ENCODE results near the gene DUS3L.

The DUS3L gene

DNA sequence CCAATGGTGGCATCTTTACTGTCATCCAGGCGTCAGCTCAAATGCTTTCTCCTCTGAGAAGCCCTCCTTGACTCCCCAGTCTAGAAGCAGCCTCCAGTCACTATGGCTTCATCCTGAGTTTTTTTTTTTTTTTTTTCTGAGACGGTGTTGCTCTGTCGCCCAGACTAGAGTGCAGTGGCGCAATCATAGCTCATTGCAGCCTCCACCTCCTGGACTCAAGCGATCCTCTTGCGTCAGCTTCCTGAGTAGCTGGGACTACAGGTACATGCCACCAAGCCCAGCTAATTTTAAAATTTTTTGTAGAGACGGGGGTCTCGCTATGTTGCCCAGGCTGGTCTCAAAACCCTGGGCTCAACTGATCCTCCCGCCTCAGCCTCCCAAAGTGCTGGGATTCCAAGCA is 18.1 kb upstream of the DUS3L start:
- TF ChIP-seq, protein P1, sequence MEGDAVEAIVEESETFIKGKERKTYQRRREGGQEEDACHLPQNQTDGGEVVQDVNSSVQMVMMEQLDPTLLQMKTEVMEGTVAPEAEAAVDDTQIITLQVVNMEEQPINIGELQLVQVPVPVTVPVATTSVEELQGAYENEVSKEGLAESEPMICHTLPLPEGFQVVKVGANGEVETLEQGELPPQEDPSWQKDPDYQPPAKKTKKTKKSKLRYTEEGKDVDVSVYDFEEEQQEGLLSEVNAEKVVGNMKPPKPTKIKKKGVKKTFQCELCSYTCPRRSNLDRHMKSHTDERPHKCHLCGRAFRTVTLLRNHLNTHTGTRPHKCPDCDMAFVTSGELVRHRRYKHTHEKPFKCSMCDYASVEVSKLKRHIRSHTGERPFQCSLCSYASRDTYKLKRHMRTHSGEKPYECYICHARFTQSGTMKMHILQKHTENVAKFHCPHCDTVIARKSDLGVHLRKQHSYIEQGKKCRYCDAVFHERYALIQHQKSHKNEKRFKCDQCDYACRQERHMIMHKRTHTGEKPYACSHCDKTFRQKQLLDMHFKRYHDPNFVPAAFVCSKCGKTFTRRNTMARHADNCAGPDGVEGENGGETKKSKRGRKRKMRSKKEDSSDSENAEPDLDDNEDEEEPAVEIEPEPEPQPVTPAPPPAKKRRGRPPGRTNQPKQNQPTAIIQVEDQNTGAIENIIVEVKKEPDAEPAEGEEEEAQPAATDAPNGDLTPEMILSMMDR (IDR thresholded peaks at IDR 0.05), result no peak
- TF ChIP-seq ZFX (IDR thresholded peaks at IDR 0.05; ENCODE audit: borderline replicate concordance), result no peak
- H3K27ac ChIP-seq, result no peak overlapping the region

DNA sequence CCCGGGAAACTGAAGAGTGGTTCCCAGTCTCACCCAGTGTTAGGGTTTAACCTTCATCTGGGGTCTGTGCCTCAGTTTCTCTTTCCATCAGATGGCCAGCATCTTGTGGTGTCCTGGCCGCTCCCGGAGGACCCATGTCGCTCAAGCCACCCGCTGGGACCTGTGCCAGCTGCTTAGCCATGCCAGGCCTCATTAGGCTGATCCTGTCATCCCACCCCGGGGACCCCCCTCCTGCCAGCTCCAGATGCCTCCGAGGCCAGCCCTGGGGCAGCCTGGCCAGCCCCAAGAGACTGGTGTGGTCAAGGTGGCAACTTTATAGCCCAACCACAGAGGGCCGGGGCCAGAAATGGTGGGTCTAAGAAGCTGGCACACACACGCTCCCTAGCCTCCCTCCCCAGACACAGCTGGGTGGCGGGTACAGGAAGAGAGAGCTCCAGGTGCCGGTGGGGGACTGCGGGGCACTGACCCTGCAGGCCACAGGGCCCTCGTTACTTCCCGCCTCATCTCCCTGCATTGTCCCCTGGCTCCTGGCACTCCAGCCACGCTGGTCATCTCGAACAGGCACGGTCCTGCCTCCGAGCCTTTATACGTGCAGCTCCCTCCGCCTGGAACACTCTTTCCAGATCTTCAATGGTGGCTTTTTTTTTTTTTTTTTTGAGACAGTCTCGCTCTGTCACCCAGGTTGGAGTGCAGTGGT is 17.3 kb upstream of the DUS3L start:
- TF ChIP-seq, protein P1 (IDR thresholded peaks at IDR 0.05), result no peak
- TF ChIP-seq ZFX (IDR thresholded peaks at IDR 0.05; ENCODE audit: borderline replicate concordance), result no peak
- no peak overlapping the region for H3K27ac ChIP-seq

DNA sequence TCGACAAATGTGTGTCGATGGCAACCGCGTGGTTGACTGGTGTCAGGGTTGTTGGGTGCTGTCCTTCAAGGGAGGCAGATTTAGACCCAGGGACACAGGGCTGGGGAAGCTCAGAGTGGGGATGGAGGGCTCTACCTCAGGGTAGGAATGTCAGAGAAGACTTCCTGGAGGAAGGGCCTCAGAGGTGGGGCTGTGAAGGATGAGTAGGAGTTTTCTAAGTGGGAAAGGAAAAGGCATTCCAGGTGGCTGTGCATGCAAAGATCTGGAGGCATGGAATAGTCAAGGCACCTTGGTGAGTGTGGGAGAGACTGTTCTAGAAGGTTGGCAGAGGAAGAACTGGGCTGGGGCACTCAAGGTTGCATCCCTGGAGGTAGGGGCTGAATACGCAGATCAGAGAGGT is 15.9 kb upstream of the DUS3L start:
- no peak overlapping the region for H3K27ac ChIP-seq
- TF ChIP-seq, protein P1 (IDR thresholded peaks at IDR 0.05), result no peak
- no peak for TF ChIP-seq ZFX (IDR thresholded peaks at IDR 0.05; ENCODE audit: borderline replicate concordance)

DNA sequence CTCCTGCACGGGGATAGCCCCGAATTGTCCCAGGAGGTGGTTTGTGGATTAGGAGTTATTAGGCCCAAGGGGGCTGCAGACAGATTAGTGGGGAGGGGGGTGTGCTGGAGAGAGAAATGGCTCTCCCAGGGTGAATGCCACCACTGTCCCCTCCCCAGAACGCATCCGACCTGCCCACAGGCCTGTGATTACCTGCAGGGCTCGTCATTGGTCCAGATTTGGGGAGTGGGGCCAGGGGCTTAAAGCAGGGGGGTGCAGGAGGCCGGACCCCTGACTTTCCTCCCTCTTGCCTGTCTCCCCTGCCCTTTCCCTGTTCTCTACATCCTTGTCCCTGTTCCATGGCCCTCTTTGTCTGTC is 15.1 kb upstream of the DUS3L start:
- H3K27ac ChIP-seq, result no peak overlapping the region
- TF ChIP-seq, protein P1 (IDR thresholded peaks at IDR 0.05), result peak; percentile 60
- TF ChIP-seq ZFX (IDR thresholded peaks at IDR 0.05; ENCODE audit: borderline replicate concordance), result no peak

DNA sequence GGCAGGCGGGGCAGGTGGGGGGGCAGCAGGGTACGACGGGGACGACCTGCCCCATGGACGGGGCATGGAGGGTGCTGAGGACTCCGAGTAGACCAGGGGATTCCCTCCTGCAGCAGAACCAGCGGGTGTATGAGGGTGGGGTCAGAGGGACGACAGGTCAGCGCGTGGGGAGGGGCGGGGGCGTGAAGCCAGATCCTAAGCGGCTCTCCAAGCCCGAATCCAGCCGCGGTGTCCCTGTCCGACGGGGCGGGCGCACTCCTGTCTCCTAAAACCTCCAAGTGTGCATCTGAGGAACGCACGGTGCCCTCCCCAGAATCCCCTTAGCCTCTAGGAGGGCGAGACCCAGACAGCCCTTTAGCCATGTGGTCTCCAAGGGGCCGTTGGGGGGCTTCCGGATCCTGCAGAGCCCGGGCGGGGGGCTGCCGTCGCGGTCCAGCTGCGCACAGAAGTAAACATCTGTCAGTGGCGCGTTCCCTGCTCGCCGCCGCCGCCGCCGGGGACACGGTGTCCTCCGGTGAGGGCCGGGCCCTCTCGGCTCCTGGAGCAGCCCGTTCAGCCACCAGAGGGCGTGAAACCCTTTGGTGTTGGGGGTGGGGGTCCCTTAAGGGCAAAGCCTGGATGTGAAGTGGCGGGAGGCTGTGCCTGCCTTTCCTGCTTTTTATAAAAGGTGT is 14.6 kb upstream of the DUS3L start:
- TF ChIP-seq ZFX (IDR thresholded peaks at IDR 0.05; ENCODE audit: borderline replicate concordance), result no peak
- TF ChIP-seq, protein P1 (IDR thresholded peaks at IDR 0.05), result peak; percentile 88
- H3K27ac ChIP-seq, result no peak overlapping the region

DNA sequence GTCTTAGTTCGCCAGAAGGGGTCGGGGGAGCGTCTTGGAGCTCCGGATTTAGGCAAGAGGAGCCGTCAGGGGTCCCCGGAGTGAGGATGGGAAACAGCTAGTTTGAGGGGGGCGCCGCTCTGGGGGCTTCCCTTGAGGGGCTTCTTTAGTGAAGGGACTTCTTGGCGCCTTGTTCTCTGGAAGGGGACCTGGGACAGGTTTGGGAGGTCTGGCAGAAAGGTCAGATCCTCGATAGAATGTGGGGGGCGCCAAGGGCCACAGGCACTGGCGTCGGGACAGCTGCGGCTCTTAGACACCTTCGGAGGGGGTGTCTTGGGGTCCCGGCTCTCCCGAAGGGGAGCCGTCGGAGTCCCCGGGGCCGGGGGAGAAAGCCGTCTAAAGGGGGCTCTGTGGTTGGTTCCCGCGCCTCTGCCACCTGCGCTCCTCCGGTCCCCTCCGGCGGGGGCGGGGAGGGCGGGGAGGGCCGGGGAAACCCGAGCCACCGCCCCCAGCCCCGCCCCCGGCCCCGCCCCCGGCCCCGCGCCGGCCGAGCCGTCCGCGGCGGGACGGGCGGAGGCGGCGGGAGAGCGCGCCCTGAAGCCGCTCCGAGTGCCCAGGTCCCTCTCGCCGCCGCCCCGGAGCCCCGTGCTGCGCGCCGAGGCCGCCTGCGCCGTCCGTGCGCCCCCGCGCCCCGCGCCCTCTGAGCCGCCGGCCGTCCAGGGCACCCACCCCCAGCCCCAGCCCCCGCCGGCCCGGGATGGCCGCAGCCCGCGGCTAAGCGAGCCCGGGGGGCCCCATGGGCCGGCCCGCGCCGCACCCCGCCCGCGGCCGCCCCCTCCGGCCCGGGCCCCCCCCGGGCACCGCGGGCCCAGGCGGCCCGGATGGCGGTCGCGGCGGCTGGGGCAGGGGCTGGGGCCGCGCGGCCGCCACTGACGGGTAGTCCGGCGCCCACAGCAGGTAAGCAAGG is 13.8 kb upstream of the DUS3L start, which contains the start of gene NRTN:
Gene NRTN (plus strand): TSS at position 552 of the 946 bp plus-strand sequence. CDS start 19,099 bp downstream, outside the sequence.
- no peak within 1 kb of the TSS for H3K27ac ChIP-seq
- TF ChIP-seq ZFX (IDR thresholded peaks at IDR 0.05; ENCODE audit: borderline replicate concordance), result no peak
- TF ChIP-seq, protein P1 (IDR thresholded peaks at IDR 0.05), result no peak

Measured in 22Rv1 (cell line).